ENCODE results near the gene PTBP1.
"Not testable (repeated sequence)": the region's sequence is repeated elsewhere in the genome, so short reads cannot be mapped to it uniquely, and the experiment has no call there.

Gene PTBP1

DNA sequence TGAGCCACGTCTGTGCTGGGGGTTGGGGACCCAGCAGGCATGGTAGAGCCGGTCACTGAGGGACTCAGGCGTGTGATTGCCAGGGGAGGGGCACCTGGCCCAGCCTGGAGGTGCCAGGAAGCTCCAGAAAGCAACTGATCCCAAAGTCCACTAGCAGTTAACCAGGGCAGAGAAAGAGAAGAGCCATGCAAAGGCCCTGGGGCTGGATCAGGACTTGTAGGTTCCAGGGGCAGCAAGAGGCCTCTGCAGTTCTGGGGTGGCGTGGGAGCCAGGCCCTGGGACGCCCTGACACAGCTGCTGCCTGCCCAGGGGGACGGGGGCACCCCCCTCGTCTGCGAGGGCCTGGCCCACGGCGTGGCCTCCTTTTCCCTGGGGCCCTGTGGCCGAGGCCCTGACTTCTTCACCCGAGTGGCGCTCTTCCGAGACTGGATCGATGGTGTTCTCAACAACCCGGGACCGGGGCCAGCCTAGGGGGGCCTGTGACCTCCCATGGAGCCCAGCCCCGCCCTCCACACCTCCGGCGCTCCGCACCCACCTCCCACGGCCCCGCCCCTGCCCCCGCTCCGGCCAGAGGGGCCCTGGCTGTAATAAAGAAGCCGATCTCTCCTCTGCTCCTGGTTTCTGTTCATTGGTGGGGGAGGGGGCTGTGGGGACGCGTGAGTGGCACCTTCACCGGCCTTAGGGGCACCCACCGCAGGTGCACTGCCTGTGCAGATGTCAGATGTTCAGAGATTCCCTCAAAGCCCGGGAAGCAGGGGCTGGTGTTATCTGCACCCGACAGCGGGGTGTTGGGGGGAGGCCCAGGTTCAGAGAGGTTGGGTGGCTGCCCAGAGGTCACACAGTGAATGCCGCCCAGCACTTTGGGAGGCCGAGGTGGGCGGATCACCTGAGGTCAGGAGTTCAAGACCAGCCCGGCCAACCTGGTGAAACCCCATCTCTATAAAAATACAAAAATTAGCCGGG, 34.4 kb downstream of the PTBP1 start:
- no peak for TF ChIP-seq CTCF (conservative IDR thresholded peaks at IDR 0.05)
- no peak overlapping the region for H3K27ac ChIP-seq

GRCh38 chr19:834216-834615, 37.0 kb downstream of the PTBP1 start:
- H3K27ac ChIP-seq, result no peak overlapping the region
- TF ChIP-seq CTCF (conservative IDR thresholded peaks at IDR 0.05), result no peak

DNA sequence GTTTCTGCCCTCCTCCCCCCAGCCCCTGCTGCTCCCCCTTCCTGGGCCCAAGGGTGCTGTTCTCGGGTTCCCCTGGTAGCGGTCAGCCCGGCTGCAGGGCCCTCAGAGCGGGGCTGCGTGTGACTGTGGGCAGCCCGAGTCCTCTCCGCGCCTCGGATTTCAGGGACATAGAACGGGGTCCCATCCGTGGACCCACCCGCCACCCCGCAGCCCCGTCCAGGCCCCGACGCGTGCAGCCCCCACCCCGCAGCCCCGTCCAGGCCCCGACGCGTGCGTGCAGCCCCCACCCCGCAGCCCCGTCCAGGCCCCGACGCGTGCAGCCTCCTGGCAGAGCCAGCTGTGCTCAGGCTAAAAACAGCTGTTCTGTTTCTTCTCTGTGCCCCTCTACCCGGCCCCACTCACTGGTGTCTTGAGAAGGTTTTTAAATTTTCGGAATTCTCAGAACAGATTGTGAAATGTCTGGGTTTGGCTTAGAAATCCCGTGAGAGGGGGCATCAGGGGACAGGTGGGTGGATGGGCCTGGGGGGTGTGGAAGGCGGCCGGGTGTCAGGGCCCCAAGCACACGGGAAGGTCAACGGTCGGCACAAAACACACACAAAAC, 38.1 kb downstream of the PTBP1 start:
- H3K27ac ChIP-seq, result no peak overlapping the region
- TF ChIP-seq CTCF (conservative IDR thresholded peaks at IDR 0.05), result no peak

DNA sequence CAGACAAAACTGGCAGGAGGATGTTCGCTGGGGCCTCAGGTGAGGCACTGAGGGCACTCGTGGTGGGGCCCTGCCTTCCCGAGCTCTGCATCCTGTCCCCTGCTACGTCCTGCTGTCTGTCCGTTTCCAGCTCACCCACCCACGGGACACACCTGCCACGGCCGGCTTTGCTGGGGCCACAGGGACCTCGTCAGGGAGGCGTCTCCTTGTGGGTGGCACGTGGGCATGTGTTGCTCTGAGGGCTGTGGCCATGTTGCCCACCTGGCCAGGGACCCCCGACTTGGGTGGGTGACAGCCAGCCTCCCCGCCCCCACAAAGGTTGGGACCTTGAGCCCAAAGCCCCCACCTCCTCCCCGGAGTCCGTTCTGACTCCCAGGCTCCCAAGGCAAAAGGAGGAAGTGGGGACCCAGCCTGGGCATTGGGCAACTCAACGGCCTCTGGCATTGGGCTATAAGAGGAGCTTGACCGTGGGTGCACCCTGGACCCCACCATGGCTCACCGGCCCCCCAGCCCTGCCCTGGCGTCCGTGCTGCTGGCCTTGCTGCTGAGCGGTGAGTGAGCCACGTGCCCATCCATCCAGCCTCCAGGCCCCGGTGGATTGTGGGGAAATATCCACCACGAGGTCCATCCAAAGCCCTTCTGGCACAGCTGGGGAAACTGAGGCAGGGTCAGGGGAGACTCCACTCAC, 43.4 kb downstream of the PTBP1 start, which contains the start of gene PRTN3:
Gene PRTN3 (plus strand): TSS at position 481 of the 688 bp plus-strand sequence. CDS start 10 bp downstream, at position 491.
- no peak within 1 kb of the TSS for H3K27ac ChIP-seq
- no peak for TF ChIP-seq CTCF (conservative IDR thresholded peaks at IDR 0.05)

- H3K27ac ChIP-seq, result not testable (repeated sequence)
These were observed 45.5 kb downstream of the PTBP1 start for GRCh38 chr19:842802-843179.

DNA sequence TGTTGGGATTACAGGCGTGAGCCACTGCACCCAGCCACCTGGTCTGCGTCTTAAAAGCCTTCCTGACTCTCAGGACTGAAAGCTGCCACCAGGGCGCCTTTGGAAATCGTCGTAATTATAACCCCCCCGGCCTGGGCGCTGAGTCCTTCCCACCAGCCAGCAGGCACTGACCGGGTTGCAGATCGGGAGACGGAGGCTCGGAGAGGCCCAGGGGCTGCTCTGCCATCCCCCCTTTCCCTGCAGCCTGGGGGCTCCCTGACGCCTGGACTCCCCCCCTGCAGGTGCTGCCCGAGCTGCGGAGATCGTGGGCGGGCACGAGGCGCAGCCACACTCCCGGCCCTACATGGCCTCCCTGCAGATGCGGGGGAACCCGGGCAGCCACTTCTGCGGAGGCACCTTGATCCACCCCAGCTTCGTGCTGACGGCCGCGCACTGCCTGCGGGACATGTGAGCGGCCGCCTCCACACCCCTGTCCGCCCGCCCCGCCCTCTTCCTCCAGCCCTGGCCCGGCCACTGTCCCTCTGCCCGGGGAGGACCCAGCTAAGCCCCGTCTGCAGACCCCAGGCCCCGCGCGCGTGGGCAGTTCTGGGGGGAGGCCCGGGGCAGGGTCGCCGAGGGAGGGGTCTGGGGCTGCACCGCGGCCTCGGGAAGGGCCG, 46.1 kb downstream of the PTBP1 start:
- no peak overlapping the region for H3K27ac ChIP-seq
- TF ChIP-seq CTCF (conservative IDR thresholded peaks at IDR 0.05), result peak; percentile 39; the same call in 1 of the 2 replicates

DNA sequence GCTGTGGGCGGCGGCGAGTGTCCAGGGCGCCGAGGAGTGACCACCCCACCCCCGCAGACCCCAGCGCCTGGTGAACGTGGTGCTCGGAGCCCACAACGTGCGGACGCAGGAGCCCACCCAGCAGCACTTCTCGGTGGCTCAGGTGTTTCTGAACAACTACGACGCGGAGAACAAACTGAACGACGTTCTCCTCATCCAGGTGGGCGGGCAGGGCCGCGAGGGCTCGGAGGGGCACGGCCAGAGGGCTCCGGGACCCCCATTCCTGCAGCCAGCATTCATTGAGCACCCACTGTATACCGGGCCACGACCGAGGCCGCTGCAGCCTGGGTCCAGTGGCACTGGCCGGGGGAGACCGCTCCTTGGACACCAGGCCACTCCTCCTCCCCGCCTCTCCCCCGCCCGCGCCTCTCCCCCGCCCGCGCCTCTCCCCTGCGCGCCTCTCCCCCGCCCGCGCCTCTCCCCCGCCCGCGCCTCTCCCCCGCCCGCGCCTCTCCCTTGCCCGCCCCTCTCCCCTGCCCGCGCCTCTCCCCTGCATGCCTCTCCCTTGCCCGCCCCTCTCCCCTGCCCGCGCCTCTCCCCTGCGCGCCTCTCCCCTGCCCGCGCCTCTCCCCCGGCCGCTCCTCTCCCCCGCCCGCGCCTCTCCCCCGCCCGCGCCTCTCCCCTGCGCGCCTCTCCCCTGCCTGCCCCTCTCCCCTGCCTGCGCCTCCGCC, 46.7 kb downstream of the PTBP1 start:
- no peak overlapping the region for H3K27ac ChIP-seq
- no peak for TF ChIP-seq CTCF (conservative IDR thresholded peaks at IDR 0.05)

Data from VCaP (cell line).